ENCODE measurements around the gene CHRDL2.
A peak's percentile ranks its signal among the peaks of the same experiment; 100 is the strongest.

CHRDL2 gene

GRCh38 chr11:74736031-74736430 lies 4.8 kb upstream of the CHRDL2 start (continued):
- TF ChIP-seq ZBTB1 (tag by site-specific recombination; IDR thresholded peaks at IDR 0.05) (no peak), HIC1 (tag by site-specific recombination; IDR thresholded peaks at IDR 0.05) (no peak), ZNF10 (tag by site-specific recombination; IDR thresholded peaks at IDR 0.05) (no peak), SP7 (tag by site-specific recombination; IDR thresholded peaks at IDR 0.05) (0 out of 2 replicates have a peak, but pooled peaks have one; percentile 3), ZNF121 (tag by site-specific recombination; IDR thresholded peaks at IDR 0.05) (no peak), ZNF544 (tag by site-specific recombination; IDR thresholded peaks at IDR 0.05) (no peak), ZNF623 (tag by site-specific recombination; IDR thresholded peaks at IDR 0.05) (peak; percentile 25; the same call in 1 of the 2 replicates), ZNF311 (tag by site-specific recombination; IDR thresholded peaks at IDR 0.05; ENCODE audit: borderline replicate concordance) (no peak), ZNF654 (tag by site-specific recombination; IDR thresholded peaks at IDR 0.05; ENCODE audit: low read depth) (no peak), ZNF18 (tag by site-specific recombination; IDR thresholded peaks at IDR 0.05) (no peak), ZNF416 (tag by site-specific recombination; IDR thresholded peaks at IDR 0.05) (no peak), ZBTB20 (tag by site-specific recombination; IDR thresholded peaks at IDR 0.05) (no peak), ZNF548 (tag by site-specific recombination; IDR thresholded peaks at IDR 0.05) (no peak), BCL11A (tag by site-specific recombination; IDR thresholded peaks at IDR 0.05; ENCODE audit: low read depth) (no peak), ZBTB10 (tag by site-specific recombination; IDR thresholded peaks at IDR 0.05) (no peak), ZNF157 (tag by site-specific recombination; IDR thresholded peaks at IDR 0.05) (no peak), ZNF555 (tag by site-specific recombination; conservative IDR thresholded peaks at IDR 0.05) (peak; percentile 26), REPIN1 (tag by site-specific recombination; IDR thresholded peaks at IDR 0.05; ENCODE audit: low read depth) (no peak), ZNF426 (tag by site-specific recombination; IDR thresholded peaks at IDR 0.05) (peak; percentile 46)

GRCh38 chr11:74735365-74735928 lies 4.2 kb upstream of the CHRDL2 start:
- no peaks in the 10 kb centered on the region for H3K36me3 ChIP-seq (ENCODE audit: control insufficient read depth in 2 of 2, insufficient read depth in 1 of 2, low read length in 2 of 2)
- H3K4me3 ChIP-seq (ENCODE audit: low read depth, low read length) = no peak overlapping the region
- H3K27ac ChIP-seq (ENCODE audit: extremely low read depth, low read depth, low read length) = no peak overlapping the region
- TF ChIP-seq AEBP2 (tag by site-specific recombination; IDR thresholded peaks at IDR 0.05; ENCODE audit: borderline replicate concordance) (no peak), ZNF280D (tag by site-specific recombination; IDR thresholded peaks at IDR 0.05) (no peak), SP7 (tag by site-specific recombination; IDR thresholded peaks at IDR 0.05) (peak; percentile 90), ZNF692 (tag by site-specific recombination; IDR thresholded peaks at IDR 0.05) (no peak), ZNF112 (tag by site-specific recombination; IDR thresholded peaks at IDR 0.05) (0 out of 2 replicates have a peak, but pooled peaks have one; percentile 54), ZNF366 (tag by site-specific recombination; conservative IDR thresholded peaks at IDR 0.05) (no peak), ZNF19 (tag by site-specific recombination; IDR thresholded peaks at IDR 0.05; ENCODE audit: low read depth) (no peak)
- H3K4me1 ChIP-seq (ENCODE audit: control insufficient read depth, insufficient read depth, low read length) = no peaks in the 10 kb centered on the region
- CTCF ChIA-PET = interaction anchor here (1.6 to 2.4 kb wide), 3 partner anchors 9 to 100 kb away, joined by 4 to 8 read pairs (median 5); no protein-coding TSS in a partner anchor
- H3K9me3 ChIP-seq (ENCODE audit: control insufficient read depth, insufficient read depth, low read depth, low read length) = no peaks in the 10 kb centered on the region
- POLR2A ChIA-PET = no interaction called here
